Activated CD8-positive, alpha-beta T cell treated with anti-CD3 and anti-CD28 coated beads for 36 hours (primary cell): ENCODE data around the gene PLEKHM2. TPM values are rescaled to one million over a fixed set of nuclear protein-coding genes. Genes with fewer than 3 reads are reported as not detected.

Source experiments
- ATAC-seq: fragments of 200-7000 bp; cut with Tn5 transposase; one replicate; pipeline ENCODE4 v1.10.0; 2021; ENCODE audit warnings: mild to moderate bottlenecking, moderate library complexity
- CTCF ChIA-PET: fragments of 350-600 bp; sonication (Branson Sonifier 250); formaldehyde crosslinking; loops from one replicate; lab custom pipeline; 2021; ENCODE audit warnings: antibody characterized with exemption; lab: Charles Lee
- POLR2A ChIA-PET: fragments of 350-600 bp; sonication (Branson Sonifier 250); formaldehyde crosslinking; loops from one replicate; lab custom pipeline; 2021; ENCODE audit warnings: antibody characterized with exemption; lab: Charles Lee
- DNase-seq: peaks from one replicate; pipeline ENCODE4 v3.0.0-alpha.2; 2020
- H3K27ac Mint-ChIP-seq: one replicate; pipeline ENCODE4 v1.8.0; 2021; ENCODE audit warnings: mild to moderate bottlenecking, mixed read lengths
- H3K27me3 Mint-ChIP-seq: one replicate; pipeline ENCODE4 v1.8.0; 2021; ENCODE audit warnings: mixed read lengths
- H3K36me3 Mint-ChIP-seq: one replicate; pipeline ENCODE4 v1.8.0; 2021; ENCODE audit warnings: low read depth, mixed read lengths
- H3K4me1 Mint-ChIP-seq: one replicate; pipeline ENCODE4 v1.8.0; 2021; ENCODE audit warnings: low read depth, mixed read lengths
- H3K4me3 Mint-ChIP-seq: one replicate; pipeline ENCODE4 v1.8.0; 2021; ENCODE audit warnings: mild to moderate bottlenecking, moderate library complexity, mixed read lengths
- H3K9me3 Mint-ChIP-seq: one replicate; pipeline ENCODE4 v1.8.0; 2021; ENCODE audit warnings: mixed read lengths
- intact Hi-C: fragments of 100-400 bp; cut with micrococcal nuclease; formaldehyde crosslinking; loops from one replicate; pipeline ENCODE4 v1.10.0; 2022
- total RNA-seq, 2 experiments: library from RNA; stranded (reverse); gene quantifications; one replicate each; pipeline ENCODE4 v1.2.3, GENCODE V29; 2021
- TF ChIP-seq, protein P1 (sequence below): fragments of 200-600 bp; IDR thresholded peaks from one replicate; pipeline ENCODE4 v1.8.0; 2022; ENCODE audit warnings: antibody characterized with exemption, mild to moderate bottlenecking

PLEKHM2 gene
- total RNA-seq, 2 experiments from 2014 or later, result 41.5 to 42.9 TPM

DNA sequence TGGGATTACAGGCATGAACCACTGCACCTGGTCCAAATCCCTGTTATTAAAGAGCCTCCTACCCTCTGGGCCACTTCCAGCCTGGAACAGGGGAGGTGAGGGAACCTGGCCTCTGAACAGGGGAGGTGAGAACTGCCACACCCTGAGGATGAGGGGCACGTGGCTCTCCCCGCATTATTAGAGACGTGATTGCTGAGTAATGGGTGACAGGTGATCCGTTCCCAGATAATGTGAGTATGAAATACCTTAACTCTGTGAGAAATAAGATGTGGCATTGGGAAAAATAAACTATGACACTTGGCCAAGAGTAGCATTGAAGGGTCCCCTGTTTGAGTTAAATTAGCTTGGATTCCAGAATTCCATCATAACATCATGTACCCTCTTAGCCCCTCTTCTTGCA lies 38.3 kb downstream of the PLEKHM2 start:
- TF ChIP-seq, protein P1, sequence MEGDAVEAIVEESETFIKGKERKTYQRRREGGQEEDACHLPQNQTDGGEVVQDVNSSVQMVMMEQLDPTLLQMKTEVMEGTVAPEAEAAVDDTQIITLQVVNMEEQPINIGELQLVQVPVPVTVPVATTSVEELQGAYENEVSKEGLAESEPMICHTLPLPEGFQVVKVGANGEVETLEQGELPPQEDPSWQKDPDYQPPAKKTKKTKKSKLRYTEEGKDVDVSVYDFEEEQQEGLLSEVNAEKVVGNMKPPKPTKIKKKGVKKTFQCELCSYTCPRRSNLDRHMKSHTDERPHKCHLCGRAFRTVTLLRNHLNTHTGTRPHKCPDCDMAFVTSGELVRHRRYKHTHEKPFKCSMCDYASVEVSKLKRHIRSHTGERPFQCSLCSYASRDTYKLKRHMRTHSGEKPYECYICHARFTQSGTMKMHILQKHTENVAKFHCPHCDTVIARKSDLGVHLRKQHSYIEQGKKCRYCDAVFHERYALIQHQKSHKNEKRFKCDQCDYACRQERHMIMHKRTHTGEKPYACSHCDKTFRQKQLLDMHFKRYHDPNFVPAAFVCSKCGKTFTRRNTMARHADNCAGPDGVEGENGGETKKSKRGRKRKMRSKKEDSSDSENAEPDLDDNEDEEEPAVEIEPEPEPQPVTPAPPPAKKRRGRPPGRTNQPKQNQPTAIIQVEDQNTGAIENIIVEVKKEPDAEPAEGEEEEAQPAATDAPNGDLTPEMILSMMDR, result no peak
- no peak for DNase-seq
- Mint-ChIP-seq H3K4me1 (no peaks in the 10 kb centered on the region), H3K36me3 (peaks cover 5% of the 10 kb centered on the region), H3K4me3 (no peak overlapping the region), H3K27me3 (no peaks in the 10 kb centered on the region), H3K9me3 (no peaks in the 10 kb centered on the region), H3K27ac (no peak overlapping the region)
- intact Hi-C loops, result no loop called here
- CTCF ChIA-PET, result no interaction called here
- ATAC-seq, result no peak
- POLR2A ChIA-PET, result no interaction called here

DNA sequence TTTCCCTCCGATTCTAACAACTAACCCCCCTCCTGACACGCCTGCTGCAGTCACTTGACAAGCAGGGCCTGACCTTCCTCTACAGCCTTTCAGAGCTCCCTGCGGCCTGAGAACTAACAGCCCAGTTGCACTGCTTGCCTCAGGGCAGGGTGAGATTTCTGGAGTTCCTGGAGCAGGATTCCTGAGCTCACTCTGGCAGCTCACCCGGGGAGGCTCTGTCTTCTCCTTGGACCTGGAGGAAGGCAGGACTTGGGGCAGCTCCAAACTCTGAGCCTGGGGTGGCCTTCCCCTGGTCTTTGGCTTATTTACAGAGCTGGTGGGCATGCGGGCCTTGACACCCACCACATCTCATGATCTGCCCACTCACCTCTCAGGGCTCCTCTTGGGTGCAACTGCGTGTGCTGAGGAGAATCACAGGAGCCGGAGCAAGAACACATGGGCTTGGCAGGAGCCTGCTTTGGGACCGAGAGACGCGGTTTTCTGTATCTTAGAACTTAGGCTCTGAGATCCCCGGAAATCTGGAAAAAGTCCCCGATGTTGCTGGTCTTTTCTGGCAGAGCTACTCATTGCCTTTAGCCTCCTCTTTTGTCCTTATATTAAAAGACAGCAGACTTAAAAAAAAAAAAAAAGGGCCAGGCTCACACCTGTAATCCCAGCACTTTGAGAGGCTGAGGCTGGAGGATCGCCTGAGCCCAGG lies 38.9 kb downstream of the PLEKHM2 start:
- CTCF ChIA-PET, result no interaction called here
- H3K36me3 Mint-ChIP-seq, result peaks cover 3% of the 10 kb centered on the region
- no peak for DNase-seq

DNA sequence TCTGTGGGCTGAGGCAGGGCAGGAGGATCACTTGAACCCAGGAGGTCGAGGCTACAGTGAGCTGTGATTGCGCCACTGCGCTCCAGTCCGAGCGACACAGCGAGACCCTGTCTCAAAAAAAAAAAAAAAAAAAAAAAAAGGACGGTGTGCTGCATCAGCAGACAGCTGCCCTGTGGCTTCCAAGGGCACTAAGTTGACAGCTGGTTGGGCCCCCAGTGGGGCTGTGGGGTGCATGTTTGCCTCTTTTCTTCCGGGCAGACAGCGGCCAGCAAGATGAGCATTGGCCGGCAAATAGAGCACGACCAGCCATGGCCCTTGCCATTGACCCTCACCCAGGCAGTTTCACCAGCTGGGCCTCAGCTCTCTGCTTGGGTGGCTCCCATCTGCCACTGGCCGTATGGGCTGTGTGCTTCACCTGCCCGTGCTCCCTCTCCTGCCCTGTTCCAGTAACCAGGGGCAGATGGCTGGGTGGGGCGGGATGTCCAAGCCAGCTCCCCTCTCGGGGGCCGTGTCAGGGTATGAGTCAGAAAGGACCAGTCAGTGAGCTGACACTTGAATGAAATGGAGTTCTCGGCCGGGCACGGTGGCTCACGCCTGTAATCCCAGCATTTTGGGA lies 39.6 kb downstream of the PLEKHM2 start:
- peaks cover 3% of the 10 kb centered on the region for H3K36me3 Mint-ChIP-seq
- CTCF ChIA-PET, result no interaction called here
- H3K4me1 Mint-ChIP-seq, result no peaks in the 10 kb centered on the region
- no peaks in the 10 kb centered on the region for H3K9me3 Mint-ChIP-seq
- no peak overlapping the region for H3K27ac Mint-ChIP-seq
- no peak overlapping the region for H3K4me3 Mint-ChIP-seq
- ATAC-seq, result no peak
- no peaks in the 10 kb centered on the region for H3K27me3 Mint-ChIP-seq
- intact Hi-C loops, result no loop called here
- POLR2A ChIA-PET, result no interaction called here
- TF ChIP-seq, protein P1, result no peak
- DNase-seq, result no peak

More for the DNA sequence above, 38.9 kb downstream of the PLEKHM2 start:
- Mint-ChIP-seq H3K4me3 (no peak overlapping the region), H3K27ac (no peak overlapping the region), H3K9me3 (no peaks in the 10 kb centered on the region), H3K4me1 (no peaks in the 10 kb centered on the region), H3K27me3 (no peaks in the 10 kb centered on the region)
- TF ChIP-seq, protein P1, result no peak
- intact Hi-C loops, result no loop called here
- no peak for ATAC-seq
- POLR2A ChIA-PET, result no interaction called here

- peaks cover 7% of the 10 kb centered on the region for H3K36me3 Mint-ChIP-seq
- POLR2A ChIA-PET, result no interaction called here
- ATAC-seq, result no peak
- intact Hi-C loops, result no loop called here
- no peak for DNase-seq
- no peak overlapping the region for H3K4me3 Mint-ChIP-seq
- no peaks in the 10 kb centered on the region for H3K9me3 Mint-ChIP-seq
- no peaks in the 10 kb centered on the region for H3K4me1 Mint-ChIP-seq
- no peak overlapping the region for H3K27ac Mint-ChIP-seq
- TF ChIP-seq, protein P1, result no peak
- CTCF ChIA-PET, result no interaction called here
- no peaks in the 10 kb centered on the region for H3K27me3 Mint-ChIP-seq
These were observed 41.1 kb downstream of the PLEKHM2 start for GRCh38 chr1:15724949-15725880.
